ENCODE data around the gene MORN1. TPM values are rescaled to one million over a fixed set of nuclear protein-coding genes. Genes with fewer than 3 reads are reported as not detected.

Gene MORN1
- total RNA-seq, 4 donors from 2014 or later, result 5.7 to 9.7 (median 7.1) TPM

- intact Hi-C loops (cut with DNase I; ENCODE audit: low total_unique reads), result loop anchor here (10.0 kb wide), 1 partner anchor 124 kb away; the partner anchor contains the start of gene FAAP20
- no peak for DNase-seq (ENCODE audit: low spot score in 2 of 2)
- H3K4me3 ChIP-seq (ENCODE audit: low read depth, poor library complexity, severe bottlenecking), result no peak overlapping the region
- TF ChIP-seq POLR2A (IDR thresholded peaks at IDR 0.05) (no peak), CTCF (IDR thresholded peaks at IDR 0.05) (no peak)
- 58 to 72% methylated on average over 15 to 20 of the region's 21 CpGs for WGBS, 2 donors
Measured at GRCh38 chr1:2319291-2319690, 72.1 kb downstream of the MORN1 start.

- no peak for TF ChIP-seq POLR2A (IDR thresholded peaks at IDR 0.05)
- no peak for TF ChIP-seq CTCF (IDR thresholded peaks at IDR 0.05)
- intact Hi-C loops (cut with DNase I; ENCODE audit: low total_unique reads), result loop anchor here (10.0 kb wide), 1 partner anchor 124 kb away; the partner anchor contains the start of gene FAAP20
- 58 to 63% methylated on average over 36 to 37 of the region's 41 CpGs for WGBS, 2 donors
- no peak for DNase-seq (ENCODE audit: low spot score in 2 of 2)
- H3K4me3 ChIP-seq (ENCODE audit: low read depth, poor library complexity, severe bottlenecking), result no peak overlapping the region
Measured at GRCh38 chr1:2318314-2319278, 72.8 kb downstream of the MORN1 start.

GRCh38 chr1:2317230-2318065, 73.9 kb downstream of the MORN1 start:
- no peak overlapping the region for H3K4me3 ChIP-seq (ENCODE audit: low read depth, poor library complexity, severe bottlenecking)
- TF ChIP-seq CTCF (IDR thresholded peaks at IDR 0.05) (no peak), POLR2A (IDR thresholded peaks at IDR 0.05) (no peak)
- intact Hi-C loops (cut with DNase I; ENCODE audit: low total_unique reads), result loop anchor here (10.0 kb wide), 1 partner anchor 123 kb away; the partner anchor contains the start of gene FAAP20
- 79 to 89% methylated on average over 26 of the region's 32 CpGs for WGBS, 2 donors
- no peak for DNase-seq (ENCODE audit: low spot score in 2 of 2)

GRCh38 chr1:2316451-2316961, 74.8 kb downstream of the MORN1 start:
- DNase-seq (ENCODE audit: low spot score in 2 of 2), result no peak
- 69 to 72% methylated on average over 10 to 13 of the region's 16 CpGs for WGBS, 2 donors
- intact Hi-C loops (cut with DNase I; ENCODE audit: low total_unique reads), result loop anchor here (10.0 kb wide), 1 partner anchor 122 kb away; the partner anchor contains the start of gene FAAP20
- H3K4me3 ChIP-seq (ENCODE audit: low read depth, poor library complexity, severe bottlenecking), result no peak overlapping the region
- TF ChIP-seq POLR2A (IDR thresholded peaks at IDR 0.05) (no peak), CTCF (IDR thresholded peaks at IDR 0.05) (no peak)

GRCh38 chr1:2315674-2316450, 75.5 kb downstream of the MORN1 start:
- H3K4me3 ChIP-seq (ENCODE audit: low read depth, poor library complexity, severe bottlenecking), result no peak overlapping the region
- DNase-seq (ENCODE audit: low spot score in 2 of 2), result no peak
- WGBS, 2 donors, result 65 to 69% methylated on average over 14 to 17 of the region's 21 CpGs
- TF ChIP-seq POLR2A (IDR thresholded peaks at IDR 0.05) (no peak), CTCF (IDR thresholded peaks at IDR 0.05) (no peak)
- intact Hi-C loops (cut with DNase I; ENCODE audit: low total_unique reads), result loop anchor here (10.0 kb wide), 1 partner anchor 121 kb away; the partner anchor contains the start of gene FAAP20
